Activated CD4-positive, alpha-beta T cell treated with anti-CD3 and anti-CD28 coated beads, Interleukin-2, Interleukin-4, amounts not matched to agents 100 ng/mL and 50 ng/mL, durations not matched to agents 16 hours and 8 hours (primary cell): ENCODE measurements around the gene MOK.

Source experiments
- DNase-seq: peaks from one replicate; pipeline ENCODE4 v3.0.0-alpha.2; 2020; ENCODE audit warnings: low spot score

Gene MOK

DNA sequence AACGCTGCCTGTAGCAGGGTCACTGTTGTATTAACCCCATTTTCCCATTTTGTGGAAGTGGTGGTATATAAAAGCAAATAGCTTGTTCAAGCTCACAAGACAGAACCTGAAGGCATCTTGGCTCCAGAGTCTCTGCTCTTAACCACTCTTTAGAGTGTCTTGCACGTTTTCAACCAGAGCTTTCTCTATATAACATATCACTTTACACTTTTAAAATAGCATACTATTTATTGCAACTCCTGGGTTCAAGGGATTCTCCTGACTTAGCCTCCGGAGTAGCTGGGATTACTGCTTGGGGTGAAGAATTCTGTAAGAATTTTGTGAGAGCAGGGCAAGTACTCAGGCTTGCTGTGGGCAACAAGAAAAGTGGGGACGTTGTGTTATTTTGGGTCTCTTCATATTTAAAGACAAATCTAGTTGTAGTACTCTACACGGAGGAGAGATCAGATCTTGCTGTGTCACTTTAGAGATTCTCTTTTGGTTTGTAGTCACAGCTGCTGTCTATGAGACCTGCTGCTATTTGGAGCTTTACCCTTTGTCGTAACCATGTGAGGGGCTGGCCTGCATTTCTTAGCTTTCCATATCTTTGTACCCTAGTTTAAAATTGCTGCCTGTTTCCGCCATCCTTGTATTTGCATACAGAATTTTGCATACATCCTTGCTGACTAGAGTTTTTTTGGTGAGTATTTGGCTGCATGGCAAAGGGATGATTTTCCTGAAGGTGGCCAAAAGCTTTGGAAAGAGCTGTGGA is 124.5 kb downstream of the MOK start:
- DNase-seq, result no peak
